Keratinocyte (primary cell): ENCODE measurements around the gene C11orf65. TPM values are rescaled to one million over a fixed set of nuclear protein-coding genes. Genes with fewer than 3 reads are reported as not detected.
"Not testable (repeated sequence)": the region's sequence is repeated elsewhere in the genome, so short reads cannot be mapped to it uniquely, and the experiment has no call there.

Experiments used
- DNase-seq: peaks from one replicate; pipeline ENCODE4 v3.0.0-alpha.2; 2011; ENCODE audit warnings: low read depth, missing footprints, low spot score
- FAIRE-seq: peaks from 2 replicates; lab custom pipeline; 2011; peaks lifted over from hg19 to GRCh38; lab: Jason Lieb, UNC
- H2AFZ ChIP-seq: 2 replicates; pipeline ENCODE4 v1.6.0; 2012; ENCODE audit warnings: low read length, control low read depth, inconsistent platforms; ENCODE audit not compliant: control insufficient read depth
- H3K27ac ChIP-seq: 2 replicates; pipeline ENCODE4 v1.5.1; 2011; ENCODE audit warnings: low read length; ENCODE audit not compliant: control insufficient read depth, insufficient read depth
- H3K27me3 ChIP-seq: 3 replicates; pipeline ENCODE4 v1.6.0; 2011; ENCODE audit warnings: low read length; ENCODE audit not compliant: control insufficient read depth, insufficient read depth; ENCODE audit errors: extremely low read depth
- H3K36me3 ChIP-seq, 2 experiments: 2 replicates in 1 of 2; 3 replicates in 1 of 2; pipeline ENCODE4 v1.5.1; 2011; ENCODE audit warnings: low read length in 2 of 2, mild to moderate bottlenecking in 1 of 2; ENCODE audit not compliant: control insufficient read depth in 2 of 2, insufficient read depth in 2 of 2; ENCODE audit errors: extremely low read depth in 1 of 2
- H3K4me1 ChIP-seq: 3 replicates; pipeline ENCODE4 v1.5.1; 2011; ENCODE audit warnings: low read length; ENCODE audit not compliant: control insufficient read depth, insufficient read depth; ENCODE audit errors: extremely low read depth
- H3K4me2 ChIP-seq: 3 replicates; pipeline ENCODE4 v1.6.0; 2011; ENCODE audit warnings: low read depth, low read length; ENCODE audit not compliant: control insufficient read depth, insufficient read depth; ENCODE audit errors: extremely low read depth
- H3K4me3 ChIP-seq, 3 experiments: fragments of 200-600 bp in 1 of 3; sonication (generic) in 1 of 3; 2 replicates in 2 of 3; 3 replicates in 1 of 3; pipeline ENCODE4 v1.5.1; 2011 to 2016; ENCODE audit warnings: low read length in 3 of 3, mild to moderate bottlenecking in 3 of 3, control low read depth in 2 of 3, inconsistent platforms in 1 of 3, low read depth in 1 of 3, mixed read lengths in 1 of 3, mixed run types in 1 of 3, moderate library complexity in 1 of 3; ENCODE audit not compliant: control insufficient read depth in 2 of 3, insufficient read depth in 2 of 3; ENCODE audit errors: extremely low read depth in 1 of 3
- H3K79me2 ChIP-seq: 2 replicates; pipeline ENCODE4 v1.6.0; 2012; ENCODE audit warnings: low read length; ENCODE audit not compliant: control insufficient read depth, insufficient read depth
- H3K9ac ChIP-seq: 3 replicates; pipeline ENCODE4 v1.6.0; 2011; ENCODE audit warnings: low read length; ENCODE audit not compliant: control insufficient read depth, insufficient read depth; ENCODE audit errors: extremely low read depth
- H3K9me1 ChIP-seq: 3 replicates; pipeline ENCODE4 v1.6.0; 2011; ENCODE audit warnings: low read length; ENCODE audit not compliant: control insufficient read depth, insufficient read depth; ENCODE audit errors: extremely low read depth
- H3K9me3 ChIP-seq: 2 replicates; pipeline ENCODE4 v1.5.1; 2012; ENCODE audit warnings: low read depth, low read length; ENCODE audit not compliant: control insufficient read depth
- H4K20me1 ChIP-seq: 3 replicates; pipeline ENCODE4 v1.6.0; 2011; ENCODE audit warnings: low read length; ENCODE audit not compliant: control insufficient read depth, insufficient read depth; ENCODE audit errors: extremely low read depth
- CTCF ChIP-seq, 3 experiments: IDR thresholded peaks in 1 of 3; conservative IDR thresholded peaks in 1 of 3; optimal IDR thresholded peaks in 1 of 3; 2 replicates in 2 of 3; 3 replicates in 1 of 3; pipeline versions ENCODE3 to v1.5.1; 2011; ENCODE audit warnings: low read length in 3 of 3, mild to moderate bottlenecking in 3 of 3, moderate library complexity in 2 of 3, control low read depth in 1 of 3, inconsistent platforms in 1 of 3; ENCODE audit not compliant: insufficient read depth in 2 of 3; ENCODE audit errors: extremely low read depth in 1 of 3
- EZH2 ChIP-seq: IDR thresholded peaks from one replicate; pipeline ENCODE4 v1.6.1; 2012; ENCODE audit warnings: inconsistent platforms, mild to moderate bottlenecking, low read length, moderate library complexity
- dilution Hi-C: fragments of 300-500 bp; cut with MboI; formaldehyde crosslinking; loops from one replicate; pipeline ENCODE4 v1.7.0; 2020; ENCODE audit warnings: low sequenced_read_pairs; ENCODE audit not compliant: extremely low pct_ligation_motif_present
- polyA plus RNA-seq, 5 experiments: library from polyadenylated mRNA; depleted of rRNA in 3 of 5; stranded (reverse) in 3 of 5; stranded (forward) in 1 of 5; unstranded in 1 of 5; fragments of >200 nt; gene quantifications; 1 replicate in 1 of 5; 2 replicates in 3 of 5; 3 replicates in 1 of 5; pipeline versions ENCODE4 v1.2.1 to v1.2.3, GENCODE V29; 2011 to 2012; ENCODE audit warnings: missing spikeins in 2 of 5, low read depth in 1 of 5, low replicate concordance in 1 of 5

C11orf65 gene
- polyA plus RNA-seq, 1 donor (not counting 4 experiments of a cell fraction or from before 2014, with no cell fraction given), result 0.83 TPM

DNA sequence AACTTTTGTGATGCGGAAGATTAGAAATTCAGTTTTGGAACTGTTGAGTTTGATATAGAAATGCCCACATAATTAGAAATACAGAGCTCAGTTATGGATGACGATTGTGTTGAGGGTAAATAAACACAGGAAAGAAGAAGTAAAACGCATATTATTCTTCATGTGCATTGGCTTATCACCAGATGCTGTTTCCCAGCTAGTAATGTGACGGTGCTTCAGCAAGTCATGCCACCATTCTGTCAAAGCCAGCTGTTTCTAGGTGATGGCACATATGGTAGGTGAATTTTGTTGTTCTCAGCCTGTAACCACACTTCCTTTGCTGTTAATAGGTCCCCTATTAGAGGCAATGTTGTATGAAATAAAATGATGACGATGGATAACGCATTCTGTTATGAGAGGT lies 68.9 kb downstream of the C11orf65 start:
- no peak overlapping the region for H3K4me3 ChIP-seq
- H3K9me3 ChIP-seq, result no peaks in the 10 kb centered on the region
- H3K36me3 ChIP-seq, result no peaks in the 10 kb centered on the region
- no peak for TF ChIP-seq EZH2
- TF ChIP-seq CTCF (optimal IDR thresholded peaks at IDR 0.05 in 1 of 3, IDR thresholded peaks at IDR 0.05 in 1 of 3, conservative IDR thresholded peaks at IDR 0.05 in 1 of 3; ENCODE audit: extremely low read depth in 1 of 3, insufficient read depth in 2 of 3, low read length in 3 of 3), result no peak
- H2AFZ ChIP-seq, result no peak overlapping the region
- no peaks in the 10 kb centered on the region for H3K9me1 ChIP-seq
- no peak overlapping the region for H3K27ac ChIP-seq
- no peaks in the 10 kb centered on the region for H3K27me3 ChIP-seq
- H3K79me2 ChIP-seq, result no peaks in the 10 kb centered on the region
- DNase-seq (no peak), FAIRE-seq (no peak)
- H3K4me2 ChIP-seq, result no peak overlapping the region
- dilution Hi-C loops, result no loop called here
- no peak overlapping the region for H3K9ac ChIP-seq
- H4K20me1 ChIP-seq, result no peaks in the 10 kb centered on the region
- H3K4me1 ChIP-seq, result no peaks in the 10 kb centered on the region

DNA sequence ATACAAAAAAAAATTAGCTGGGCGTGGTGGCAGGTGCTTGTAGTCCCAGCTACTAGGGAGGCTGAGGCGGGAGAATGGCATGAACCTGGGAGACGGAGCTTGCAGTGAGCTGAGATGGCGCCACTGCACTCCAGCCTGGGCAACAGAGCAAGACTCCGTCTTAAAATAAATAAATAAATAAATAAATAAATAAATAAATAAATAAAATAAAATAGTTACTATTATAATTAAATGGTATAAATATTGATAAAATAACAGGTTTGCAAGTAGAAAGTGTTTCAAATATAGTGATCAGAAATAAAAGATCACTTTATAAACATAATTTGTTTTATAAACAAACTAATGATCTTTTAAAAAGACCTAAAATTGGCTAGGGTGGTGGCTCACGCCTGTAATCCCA lies 70.7 kb downstream of the C11orf65 start:
- H3K9me1 ChIP-seq, H3K4me2 ChIP-seq, H3K27me3 ChIP-seq, H3K27ac ChIP-seq, dilution Hi-C loops, H3K4me3 ChIP-seq, H2AFZ ChIP-seq, H3K9ac ChIP-seq, H3K36me3 ChIP-seq, H3K4me1 ChIP-seq, FAIRE-seq, H4K20me1 ChIP-seq, H3K79me2 ChIP-seq, DNase-seq, H3K9me3 ChIP-seq: not testable (repeated sequence)

- H3K9me3 ChIP-seq, result no peaks in the 10 kb centered on the region
- no peaks in the 10 kb centered on the region for H3K36me3 ChIP-seq
- no peak overlapping the region for H3K4me2 ChIP-seq
- TF ChIP-seq EZH2 (no peak), CTCF (optimal IDR thresholded peaks at IDR 0.05 in 1 of 3, IDR thresholded peaks at IDR 0.05 in 1 of 3, conservative IDR thresholded peaks at IDR 0.05 in 1 of 3; ENCODE audit: extremely low read depth in 1 of 3, insufficient read depth in 2 of 3, low read length in 3 of 3) (no peak)
- H3K4me3 ChIP-seq, result no peak overlapping the region
- dilution Hi-C loops, result no loop called here
- no peak overlapping the region for H3K9ac ChIP-seq
- H3K27ac ChIP-seq, result no peak overlapping the region
- no peaks in the 10 kb centered on the region for H3K4me1 ChIP-seq
- no peaks in the 10 kb centered on the region for H3K27me3 ChIP-seq
- no peaks in the 10 kb centered on the region for H3K9me1 ChIP-seq
- no peak for FAIRE-seq
- no peaks in the 10 kb centered on the region for H3K79me2 ChIP-seq
- H2AFZ ChIP-seq, result no peak overlapping the region
- H4K20me1 ChIP-seq, result no peaks in the 10 kb centered on the region
- DNase-seq, result no peak
Measured at GRCh38 chr11:108394744-108395284, 72.5 kb downstream of the C11orf65 start.
